ENCODE data around the gene PLAU.

The PLAU gene

DNA sequence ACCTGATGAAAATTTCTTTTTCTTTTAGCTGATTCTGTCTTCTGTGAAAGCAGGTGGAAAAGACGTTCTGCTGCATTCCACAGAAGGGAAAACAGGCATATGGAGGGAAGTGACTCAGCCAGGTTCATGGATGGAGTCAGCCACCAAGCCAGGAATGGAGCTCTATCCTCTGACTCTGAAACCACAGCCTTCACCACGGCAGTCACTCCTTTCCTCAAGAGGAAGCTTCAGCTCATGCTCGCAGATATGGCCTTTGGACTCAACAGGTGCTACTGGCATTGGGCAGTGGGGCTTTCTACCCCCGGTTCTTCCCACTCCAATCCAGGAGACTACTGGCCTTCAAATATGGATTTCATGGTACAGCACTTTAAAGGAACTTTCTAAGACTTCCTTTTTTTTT is 11.5 kb upstream of the PLAU start:
- H3K4me3 ChIP-seq (ENCODE audit: control insufficient read depth, low read depth, low read length), result no peak overlapping the region
- DNase-seq (ENCODE audit: low read depth), result peak; percentile 53
- TF ChIP-seq, protein P1, sequence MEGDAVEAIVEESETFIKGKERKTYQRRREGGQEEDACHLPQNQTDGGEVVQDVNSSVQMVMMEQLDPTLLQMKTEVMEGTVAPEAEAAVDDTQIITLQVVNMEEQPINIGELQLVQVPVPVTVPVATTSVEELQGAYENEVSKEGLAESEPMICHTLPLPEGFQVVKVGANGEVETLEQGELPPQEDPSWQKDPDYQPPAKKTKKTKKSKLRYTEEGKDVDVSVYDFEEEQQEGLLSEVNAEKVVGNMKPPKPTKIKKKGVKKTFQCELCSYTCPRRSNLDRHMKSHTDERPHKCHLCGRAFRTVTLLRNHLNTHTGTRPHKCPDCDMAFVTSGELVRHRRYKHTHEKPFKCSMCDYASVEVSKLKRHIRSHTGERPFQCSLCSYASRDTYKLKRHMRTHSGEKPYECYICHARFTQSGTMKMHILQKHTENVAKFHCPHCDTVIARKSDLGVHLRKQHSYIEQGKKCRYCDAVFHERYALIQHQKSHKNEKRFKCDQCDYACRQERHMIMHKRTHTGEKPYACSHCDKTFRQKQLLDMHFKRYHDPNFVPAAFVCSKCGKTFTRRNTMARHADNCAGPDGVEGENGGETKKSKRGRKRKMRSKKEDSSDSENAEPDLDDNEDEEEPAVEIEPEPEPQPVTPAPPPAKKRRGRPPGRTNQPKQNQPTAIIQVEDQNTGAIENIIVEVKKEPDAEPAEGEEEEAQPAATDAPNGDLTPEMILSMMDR (IDR thresholded peaks at IDR 0.05; ENCODE audit: control insufficient read depth, insufficient read depth, low read depth, low read length, missing control alignments), result no peak

DNA sequence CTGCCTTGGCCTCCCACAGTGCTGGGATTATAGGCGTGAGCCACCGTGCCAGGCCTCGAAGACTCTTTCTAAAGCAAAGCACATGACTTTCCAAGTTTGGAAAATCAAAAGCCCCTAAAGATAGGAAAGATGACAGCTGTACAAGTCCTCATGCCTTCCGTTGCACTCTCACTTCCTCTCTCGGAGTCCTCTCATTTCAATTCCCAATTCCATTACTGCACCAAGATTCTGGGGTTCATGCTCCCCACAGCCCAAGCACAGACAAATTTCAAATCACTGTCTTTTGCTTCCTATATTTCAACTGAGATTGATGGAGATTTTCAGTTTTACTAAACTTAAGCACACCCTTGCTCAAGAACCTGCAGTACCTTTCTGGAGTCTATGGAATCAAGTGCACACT is 10.9 kb upstream of the PLAU start:
- DNase-seq (ENCODE audit: low read depth), result no peak
- TF ChIP-seq, protein P1 (IDR thresholded peaks at IDR 0.05; ENCODE audit: control insufficient read depth, insufficient read depth, low read depth, low read length, missing control alignments), result no peak
- no peak overlapping the region for H3K4me3 ChIP-seq (ENCODE audit: control insufficient read depth, low read depth, low read length)

GRCh38 chr10:73901261-73901660 is 9.7 kb upstream of the PLAU start:
- no peak for DNase-seq (ENCODE audit: low read depth)
- H3K4me3 ChIP-seq (ENCODE audit: control insufficient read depth, low read depth, low read length), result no peak overlapping the region
- TF ChIP-seq, protein P1 (IDR thresholded peaks at IDR 0.05; ENCODE audit: control insufficient read depth, insufficient read depth, low read depth, low read length, missing control alignments), result no peak

- H3K4me3 ChIP-seq (ENCODE audit: control insufficient read depth, low read depth, low read length), result no peak overlapping the region
- TF ChIP-seq, protein P1 (IDR thresholded peaks at IDR 0.05; ENCODE audit: control insufficient read depth, insufficient read depth, low read depth, low read length, missing control alignments), result no peak
- DNase-seq (ENCODE audit: low read depth), result no peak
Measured at GRCh38 chr10:73902351-73902750, 8.6 kb upstream of the PLAU start.

DNA sequence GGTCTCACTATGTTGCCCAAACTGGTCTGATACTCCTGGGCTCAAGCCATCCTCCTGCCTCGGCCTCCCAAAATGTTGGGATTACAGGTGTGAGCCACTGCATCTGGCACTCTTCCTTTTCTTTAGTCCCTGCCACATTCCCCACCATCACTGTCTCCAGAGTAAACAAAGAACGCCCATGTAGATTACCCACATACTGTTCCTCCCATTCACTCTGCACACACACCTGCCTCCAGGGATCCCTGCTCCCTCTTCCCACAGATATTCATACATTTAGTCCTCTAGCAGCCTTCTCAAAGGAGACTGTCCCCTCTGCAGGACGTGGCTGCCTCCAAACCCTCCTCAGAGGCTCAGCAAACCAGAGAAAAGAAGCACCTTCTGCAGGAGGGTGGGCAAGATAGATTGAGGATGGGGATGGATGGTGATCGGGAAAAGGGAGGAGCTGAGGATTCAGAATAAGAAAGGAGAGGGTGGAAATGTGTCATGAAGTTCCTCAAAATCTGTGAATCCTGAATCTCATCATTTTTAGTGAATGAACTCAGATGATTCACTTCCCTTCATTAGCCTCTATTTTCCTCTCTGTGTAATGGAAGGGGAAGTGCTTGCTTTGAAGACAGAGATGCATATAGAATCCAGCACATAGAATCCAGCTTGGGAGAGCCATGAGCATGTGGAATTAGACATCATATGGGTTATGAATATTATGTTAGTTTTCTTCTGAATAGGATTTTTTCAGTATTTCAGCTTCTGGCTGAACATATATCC is 5.5 kb upstream of the PLAU start:
- TF ChIP-seq, protein P1 (IDR thresholded peaks at IDR 0.05; ENCODE audit: control insufficient read depth, insufficient read depth, low read depth, low read length, missing control alignments), result no peak
- no peak for DNase-seq (ENCODE audit: low read depth)
- H3K4me3 ChIP-seq (ENCODE audit: control insufficient read depth, low read depth, low read length), result no peak overlapping the region

GRCh38 chr10:73906524-73907447 is 4.1 kb upstream of the PLAU start:
- TF ChIP-seq, protein P1 (IDR thresholded peaks at IDR 0.05; ENCODE audit: control insufficient read depth, insufficient read depth, low read depth, low read length, missing control alignments), result no peak
- peak; percentile 95 for DNase-seq (ENCODE audit: low read depth)
- H3K4me3 ChIP-seq (ENCODE audit: control insufficient read depth, low read depth, low read length), result no peak overlapping the region

Data from AG09309 (cell line).